HG02840 (cell line): Measurements from ENCODE around the gene GJB6.

Source experiments
- ATAC-seq: cut with Tn5 transposase; IDR thresholded peaks from one replicate; pipeline ENCODE4 v1.9.1; 2021; ENCODE audit warnings: mild to moderate bottlenecking, moderate library complexity, moderate number of reproducible peaks; ENCODE audit not compliant: unreplicated experiment, low FRiP score

Gene GJB6

DNA sequence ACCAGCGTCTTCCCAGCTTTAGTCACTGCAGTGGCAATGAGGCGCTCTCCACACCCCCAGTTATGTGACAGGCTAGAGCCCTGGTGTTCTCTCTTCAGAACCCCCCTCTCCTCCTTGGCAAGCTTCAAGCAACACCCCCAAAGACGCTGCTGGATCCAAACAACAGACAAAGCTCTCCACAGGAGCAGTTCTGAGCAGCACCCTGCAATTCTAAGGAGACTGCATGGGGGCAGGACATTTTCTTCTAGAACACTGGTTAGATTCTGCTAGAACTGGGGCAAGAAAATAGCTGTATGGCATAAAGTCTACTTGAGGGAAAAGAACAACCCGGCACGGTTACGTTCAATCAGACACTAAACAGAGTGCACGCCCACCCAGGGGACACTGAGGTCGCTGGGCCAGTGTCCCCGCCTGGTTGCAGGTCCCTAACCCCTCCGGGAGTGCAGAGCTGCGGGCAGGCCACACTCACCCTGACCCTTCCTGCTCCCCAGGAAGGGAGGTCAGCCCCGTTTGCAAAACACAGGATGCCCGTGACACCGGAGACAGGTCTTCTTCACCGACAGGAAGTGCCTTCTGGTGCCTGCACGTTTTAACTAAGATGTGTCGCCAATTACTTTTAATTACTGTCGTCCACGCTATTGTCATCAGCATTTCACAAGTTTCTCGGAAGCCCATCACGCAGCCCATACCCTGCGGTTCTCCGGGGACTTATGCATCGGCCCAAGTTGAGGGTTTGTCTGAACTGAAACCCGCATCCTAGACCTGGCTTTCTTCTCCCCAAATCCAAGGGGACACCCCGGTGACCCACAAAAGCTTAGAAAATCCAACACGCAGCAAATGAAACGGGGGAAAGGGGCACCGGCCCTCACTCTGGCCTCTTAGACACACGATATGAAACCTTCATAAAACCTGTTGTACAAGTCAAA is 943 bp downstream of the GJB6 start:
- ATAC-seq = no peak

GRCh38 chr13:20227730-20228129 is 4.4 kb downstream of the GJB6 start:
- no peak for ATAC-seq

DNA sequence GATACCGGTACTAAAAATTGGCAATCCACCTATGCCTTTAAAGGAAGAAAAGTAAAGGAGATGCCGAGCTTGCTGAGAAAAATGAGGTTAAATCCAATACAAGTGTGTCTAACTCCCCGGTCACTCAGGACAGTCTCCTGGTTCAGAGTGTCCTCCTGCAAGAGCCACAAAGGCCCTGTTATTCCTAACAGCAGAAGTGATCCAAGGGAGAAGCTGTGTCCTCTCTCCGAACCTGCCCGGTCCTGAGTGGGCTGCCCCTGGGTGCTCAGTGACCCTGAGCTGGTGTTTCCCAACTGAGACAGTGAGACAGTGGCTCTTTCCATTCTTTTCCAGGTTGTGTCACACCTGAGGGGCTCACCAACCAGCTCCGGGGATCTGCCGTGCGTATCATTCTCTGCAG is 4.8 kb downstream of the GJB6 start:
- ATAC-seq = no peak

DNA sequence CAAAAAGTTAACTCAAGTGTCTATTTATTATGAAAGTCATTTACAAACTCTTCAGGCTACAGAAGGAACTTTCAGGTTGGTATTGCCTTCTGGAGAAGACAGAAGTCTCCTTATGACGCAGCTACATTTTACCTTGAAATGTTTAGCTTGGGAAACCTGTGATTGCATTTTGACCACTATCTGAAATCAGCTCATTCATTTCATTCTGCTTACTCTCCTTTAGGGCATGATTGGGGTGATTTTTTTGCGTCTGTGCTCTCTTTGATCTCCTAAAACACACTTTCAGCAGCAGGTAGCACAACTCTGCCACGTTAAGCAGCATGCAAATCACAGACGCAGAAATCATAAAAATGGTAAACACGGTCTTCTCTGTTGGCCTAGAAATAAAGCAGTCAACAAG is 9.6 kb downstream of the GJB6 start:
- ATAC-seq = no peak

- no peak for ATAC-seq
These were observed 10.3 kb downstream of the GJB6 start for GRCh38 chr13:20221772-20222171.

DNA sequence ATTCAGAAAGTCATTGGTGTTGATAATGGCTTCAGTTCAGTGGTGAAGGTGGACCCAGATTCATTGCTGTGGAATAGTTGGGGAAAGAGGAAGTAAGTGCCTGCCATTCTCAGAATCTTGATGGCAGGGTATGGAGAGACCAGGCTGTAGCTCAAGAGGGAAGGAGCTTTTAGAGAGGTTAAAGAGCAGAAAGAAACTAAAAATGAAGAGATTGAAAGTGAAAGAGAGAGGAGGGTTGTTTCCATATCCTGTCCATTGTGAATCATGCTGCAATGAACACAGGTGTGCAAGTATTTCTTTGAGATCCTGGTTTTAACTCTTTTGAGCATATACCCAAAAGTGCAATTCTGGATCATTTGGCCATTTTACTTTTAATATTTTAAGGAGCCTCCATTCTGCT is 12.5 kb downstream of the GJB6 start:
- ATAC-seq = no peak

DNA sequence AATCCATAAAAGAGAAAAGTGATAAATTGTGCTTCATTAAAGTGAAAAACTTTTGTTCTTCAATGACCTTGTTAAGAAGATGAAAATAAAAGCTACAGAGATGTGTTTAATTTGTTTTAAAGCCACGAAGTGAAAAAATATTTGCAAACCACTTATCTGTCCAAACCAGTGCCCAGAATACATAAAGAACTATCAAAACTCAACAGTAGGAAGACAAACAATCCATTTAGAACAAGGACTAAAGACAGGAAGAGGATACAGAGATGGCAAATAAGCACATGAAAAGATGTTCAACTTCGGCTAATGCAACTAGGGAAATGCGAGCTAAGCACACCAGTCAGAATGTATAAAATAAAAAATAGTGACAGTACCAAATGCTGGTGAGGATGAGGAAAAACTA is 15.0 kb downstream of the GJB6 start:
- no peak for ATAC-seq

DNA sequence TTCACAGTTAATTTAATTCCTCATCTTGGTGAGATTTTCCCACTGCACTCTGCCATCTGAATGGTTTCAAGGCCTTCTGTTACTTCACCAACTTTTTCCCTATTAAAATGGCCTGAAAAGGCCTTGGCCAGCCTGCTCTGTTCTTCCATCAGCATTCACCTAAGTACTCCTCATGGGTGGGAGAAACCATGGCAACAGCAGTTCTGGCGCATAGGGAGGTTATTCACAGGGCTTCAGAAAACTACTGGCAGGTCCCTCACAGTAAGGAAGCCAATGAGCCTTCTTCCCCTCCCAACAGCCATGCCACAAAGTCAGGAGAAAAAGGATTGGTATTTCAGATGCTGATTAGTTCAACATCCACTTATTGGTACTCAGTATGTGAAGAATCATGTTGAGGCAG is 22.2 kb downstream of the GJB6 start:
- no peak for ATAC-seq

DNA sequence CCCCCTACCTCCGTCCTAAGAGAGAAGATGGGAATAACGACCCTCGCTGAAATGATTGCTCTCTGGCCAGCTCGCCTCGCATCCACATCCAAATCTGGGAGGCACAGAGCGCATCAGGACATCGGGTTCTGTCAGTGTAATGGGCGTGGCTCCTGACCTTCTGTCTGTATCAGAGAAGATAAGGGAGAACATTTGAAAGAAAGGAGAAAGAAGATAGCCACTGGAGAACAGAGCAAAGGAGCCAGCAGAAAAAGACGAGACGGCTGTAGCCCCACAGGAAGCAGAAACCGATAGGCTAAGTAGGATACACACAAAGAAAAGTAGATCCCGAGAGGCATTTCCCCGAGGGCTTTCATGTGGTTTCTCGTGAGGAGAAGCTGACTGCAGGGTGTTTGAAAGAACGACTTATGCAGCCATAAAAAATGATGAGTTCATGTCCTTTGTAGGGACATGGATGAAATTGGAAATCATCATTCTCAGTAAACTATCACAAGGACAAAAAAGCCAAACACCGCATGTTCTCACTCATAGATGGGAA is 25.4 kb downstream of the GJB6 start:
- ATAC-seq = no peak

DNA sequence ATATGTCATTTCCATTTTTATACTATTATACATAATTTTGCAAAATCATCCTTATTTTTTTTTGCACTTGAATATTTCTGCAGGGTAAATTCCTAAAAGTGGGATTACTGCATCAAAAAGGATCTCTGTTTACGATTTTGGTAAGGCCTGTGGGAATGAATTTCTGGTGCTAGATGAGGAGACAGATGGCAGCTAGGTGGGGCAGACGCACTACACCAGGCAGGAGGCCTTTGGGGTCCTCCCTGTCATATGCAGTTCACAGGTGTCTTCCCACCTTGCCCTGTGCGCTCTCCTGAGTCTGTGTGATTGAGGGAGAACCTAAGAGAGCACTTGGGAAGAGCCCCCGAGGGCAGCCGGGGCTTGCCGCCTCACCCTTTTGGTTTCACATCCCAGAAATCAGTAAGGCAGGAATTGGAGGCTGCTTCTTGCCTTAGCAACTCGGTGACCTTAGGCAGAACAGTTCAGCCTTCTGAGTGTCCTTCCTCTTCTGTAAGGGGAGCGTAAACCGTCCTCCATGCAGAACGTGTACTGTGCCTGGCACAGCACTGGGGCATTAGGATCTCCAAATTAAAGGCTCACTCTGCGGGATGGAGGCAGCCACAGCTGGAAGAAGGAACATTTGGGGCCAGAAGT is 25.9 kb downstream of the GJB6 start:
- ATAC-seq = no peak

GRCh38 chr13:20198781-20199180 is 33.3 kb downstream of the GJB6 start:
- ATAC-seq = no peak

- no peak for ATAC-seq
These were observed 34.7 kb downstream of the GJB6 start for GRCh38 chr13:20197361-20197834.

DNA sequence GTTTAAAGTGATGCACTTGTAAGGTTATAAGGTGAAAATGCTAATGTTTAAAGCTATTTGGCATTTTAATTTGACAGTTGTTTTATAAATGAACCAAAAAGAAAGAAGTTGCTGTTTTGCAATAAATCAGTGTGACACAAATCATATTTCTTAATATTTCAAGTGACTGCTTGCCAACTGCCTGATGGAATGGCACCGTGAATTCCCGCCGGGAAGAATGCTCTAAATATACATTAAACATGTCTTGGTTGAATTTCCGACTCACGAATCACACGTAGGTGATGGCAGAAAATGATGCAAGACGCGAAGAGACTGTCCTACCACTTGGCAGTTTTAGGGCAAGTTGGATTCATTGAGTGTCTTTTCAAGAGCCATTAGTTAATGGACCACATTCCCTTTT is 36.3 kb downstream of the GJB6 start:
- ATAC-seq = no peak

DNA sequence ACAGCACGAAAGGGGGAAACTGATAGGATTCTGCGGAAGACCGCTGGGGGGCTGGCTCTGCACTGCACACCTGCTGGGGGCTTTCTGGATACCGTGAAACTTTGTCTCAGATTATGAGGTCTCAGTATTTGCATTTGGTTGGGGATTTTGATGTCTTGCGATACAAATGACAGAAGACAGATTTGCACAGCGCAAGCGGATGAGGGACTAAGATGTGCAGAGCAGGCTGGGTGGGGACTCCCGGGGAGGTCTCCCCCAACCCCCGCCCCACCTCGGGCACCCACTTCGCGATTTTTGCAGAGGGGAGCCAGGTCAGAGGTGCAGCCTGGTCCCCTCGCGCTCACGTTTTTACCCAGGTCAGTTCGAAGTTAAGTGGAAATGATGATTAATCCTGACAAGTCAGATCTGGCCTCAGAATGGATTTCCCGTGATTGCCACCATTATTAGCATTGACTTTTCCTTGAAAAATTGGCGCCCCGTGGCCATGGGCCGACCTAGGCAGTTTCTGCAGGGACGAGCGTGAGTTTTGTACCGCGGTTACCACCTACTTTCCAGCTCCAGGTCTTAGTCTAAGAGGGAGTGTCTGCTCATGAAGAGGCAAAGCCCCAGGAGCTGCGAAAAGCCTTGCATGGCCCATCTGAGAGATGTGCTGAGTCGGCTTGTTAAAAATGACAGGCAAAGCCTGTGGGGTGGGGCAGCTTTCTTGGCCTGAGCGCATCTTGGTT is 38.0 kb downstream of the GJB6 start:
- no peak for ATAC-seq

GRCh38 chr13:20193162-20193906 is 38.8 kb downstream of the GJB6 start:
- no peak for ATAC-seq

- no peak for ATAC-seq
These were observed 39.3 kb downstream of the GJB6 start, which contains the start of gene GJB2 for GRCh38 chr13:20192836-20193161. Gene GJB2 (minus strand): TSS chr13:20192938. CDS start chr13:20189581, 3,357 bp downstream.

DNA sequence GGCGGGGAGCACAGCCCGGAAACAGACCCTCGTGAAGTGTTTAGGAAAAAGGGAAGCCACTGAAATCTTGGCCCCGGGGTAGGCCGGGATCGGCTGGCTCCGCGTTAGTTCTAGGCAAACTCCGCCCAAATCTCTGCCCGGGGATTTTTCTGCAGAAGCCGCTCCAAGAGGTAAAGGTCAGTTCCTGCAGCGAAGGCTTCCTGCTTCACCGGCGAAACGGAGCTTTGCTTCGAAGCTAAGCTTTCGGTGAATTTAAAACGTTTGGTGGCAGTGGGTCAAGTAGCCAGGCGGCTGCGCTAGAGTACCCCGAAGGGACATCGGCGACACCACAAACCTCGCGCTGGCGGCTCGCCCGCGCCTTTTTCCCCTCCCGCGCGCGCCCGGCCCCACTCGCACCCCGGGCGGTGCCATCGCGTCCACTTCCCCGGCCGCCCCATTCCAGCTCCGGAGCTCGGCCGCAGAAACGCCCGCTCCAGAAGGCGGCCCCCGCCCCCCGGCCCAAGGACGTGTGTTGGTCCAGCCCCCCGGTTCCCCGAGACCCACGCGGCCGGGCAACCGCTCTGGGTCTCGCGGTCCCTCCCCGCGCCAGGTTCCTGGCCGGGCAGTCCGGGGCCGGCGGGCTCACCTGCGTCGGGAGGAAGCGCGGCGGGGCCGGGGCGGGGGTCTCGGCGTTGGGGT is 39.8 kb downstream of the GJB6 start:
- no peak for ATAC-seq

- no peak for ATAC-seq
These were observed 40.6 kb downstream of the GJB6 start for GRCh38 chr13:20191311-20192157.
